GM23338 (cell line): Measurements from ENCODE around the gene GJB4. TPM values are rescaled to one million over a fixed set of nuclear protein-coding genes. Genes with fewer than 3 reads are reported as not detected.
"Not testable (repeated sequence)": the region's sequence is repeated elsewhere in the genome, so short reads cannot be mapped to it uniquely, and the experiment has no call there.

Source experiments
- ATAC-seq: fragments of 200-7000 bp; cut with Tn5 transposase; 3 replicates; pipeline ENCODE4 v1.9.1; 2020
- DNase-seq: peaks from one replicate; pipeline ENCODE4 v3.0.0-alpha.2; 2015; ENCODE audit warnings: low spot score
- H2AFZ ChIP-seq: fragments of 200-600 bp; sonication (generic); 2 replicates; pipeline ENCODE4 v1.8.0; 2016; ENCODE audit warnings: antibody characterized with exemption, mild to moderate bottlenecking, moderate library complexity
- H3F3A ChIP-seq: fragments of 200-600 bp; sonication (generic); replicated peaks from 2 replicates; pipeline ENCODE4 v1.8.0; 2017; ENCODE audit warnings: antibody characterized with exemption, mixed run types, low read depth
- H3K27ac ChIP-seq: fragments of 200-600 bp; sonication (generic); 2 replicates; pipeline ENCODE4 v1.6.1; 2016; ENCODE audit warnings: low read depth
- H3K27me3 ChIP-seq: fragments of 200-600 bp; sonication (generic); 2 replicates; pipeline ENCODE4 v1.8.0; 2016; ENCODE audit warnings: mild to moderate bottlenecking, mixed run types, moderate library complexity; ENCODE audit not compliant: insufficient read depth
- H3K36me3 ChIP-seq: fragments of 200-600 bp; sonication (generic); 2 replicates; pipeline ENCODE4 v1.8.0; 2016; ENCODE audit warnings: mild to moderate bottlenecking; ENCODE audit not compliant: insufficient read depth
- H3K4me1 ChIP-seq: fragments of 200-600 bp; sonication (generic); 2 replicates; pipeline ENCODE4 v1.8.0; 2016; ENCODE audit warnings: mild to moderate bottlenecking, moderate library complexity; ENCODE audit not compliant: insufficient read depth
- H3K4me2 ChIP-seq: fragments of 200-600 bp; sonication (generic); 2 replicates; pipeline ENCODE4 v1.7.1; 2017; ENCODE audit warnings: mixed run types
- H3K4me3 ChIP-seq: fragments of 200-600 bp; sonication (generic); 2 replicates; pipeline ENCODE4 v1.6.1; 2016; ENCODE audit warnings: mixed run types
- H3K79me2 ChIP-seq: fragments of 200-600 bp; sonication (generic); replicated peaks from 2 replicates; pipeline ENCODE4 v1.8.0; 2017; ENCODE audit warnings: mild to moderate bottlenecking; ENCODE audit not compliant: insufficient read depth
- H3K9me2 ChIP-seq: fragments of 200-600 bp; sonication (generic); 2 replicates; pipeline ENCODE4 v1.8.0; 2017; ENCODE audit not compliant: insufficient read depth
- H4K20me1 ChIP-seq: fragments of 200-600 bp; sonication (generic); replicated peaks from 2 replicates; pipeline ENCODE4 v1.8.0; 2017; ENCODE audit warnings: mild to moderate bottlenecking; ENCODE audit not compliant: insufficient read depth
- H3K27ac Mint-ChIP-seq: 2 replicates; pipeline ENCODE4 v1.8.0; 2020; ENCODE audit warnings: inconsistent platforms, mild to moderate bottlenecking, moderate library complexity, mixed read lengths
- H3K27me3 Mint-ChIP-seq: 3 replicates; pipeline ENCODE4 v1.8.0; 2022; ENCODE audit warnings: low read depth, mild to moderate bottlenecking, moderate library complexity, mixed read lengths, inconsistent platforms; ENCODE audit not compliant: insufficient read depth, poor library complexity
- H3K36me3 Mint-ChIP-seq: 3 replicates; pipeline ENCODE4 v1.8.0; 2021; ENCODE audit warnings: low read depth, mild to moderate bottlenecking, inconsistent platforms, moderate library complexity, mixed read lengths
- H3K4me1 Mint-ChIP-seq: 3 replicates; pipeline ENCODE4 v1.8.0; 2020; ENCODE audit warnings: mild to moderate bottlenecking, inconsistent platforms, mixed read lengths
- H3K4me3 Mint-ChIP-seq: 3 replicates; pipeline ENCODE4 v1.8.0; 2021; ENCODE audit warnings: moderate library complexity, mild to moderate bottlenecking, inconsistent platforms, mixed read lengths
- H3K9me3 Mint-ChIP-seq: 3 replicates; pipeline ENCODE4 v1.8.0; 2020; ENCODE audit warnings: moderate library complexity, mild to moderate bottlenecking, inconsistent platforms, mixed read lengths
- CTCF ChIP-seq, 2 experiments: fragments of 200-600 bp in 1 of 2; sonication (generic) in 1 of 2; conservative IDR thresholded peaks; 2 replicates each; pipeline versions ENCODE4 v1.5.1 to v1.6.1; 2016 to 2017; ENCODE audit warnings: antibody characterized with exemption in 2 of 2, low read depth in 2 of 2, mild to moderate bottlenecking in 2 of 2, moderate library complexity in 1 of 2
- ETS1 ChIP-seq: IDR thresholded peaks from 2 replicates; pipeline ENCODE4 v1.6.1; 2016; ENCODE audit warnings: antibody characterized with exemption
- EZH2 ChIP-seq: fragments of 200-600 bp; sonication (generic); IDR thresholded peaks from one replicate; pipeline ENCODE4 v1.8.0; 2017; ENCODE audit warnings: antibody characterized with exemption, mild to moderate bottlenecking, low read depth; ENCODE audit not compliant: unreplicated experiment
- POLR2AphosphoS5 ChIP-seq: IDR thresholded peaks from 2 replicates; pipeline ENCODE4 v1.6.1; 2016; ENCODE audit warnings: antibody characterized with exemption, low read depth
- STAT1 ChIP-seq: IDR thresholded peaks from one replicate; pipeline ENCODE4 v1.6.1; 2016; ENCODE audit warnings: antibody characterized with exemption; ENCODE audit not compliant: unreplicated experiment
- ZNF114 ChIP-seq: fragments of 250-450 bp; sonication (Bioruptor Pico); IDR thresholded peaks from 2 replicates; pipeline ENCODE4 v1.5.0; 2020; ENCODE audit warnings: mild to moderate bottlenecking, moderate library complexity
- ZNF331 ChIP-seq: fragments of 250-450 bp; sonication (Bioruptor Pico); IDR thresholded peaks from 2 replicates; pipeline ENCODE4 v1.5.0; 2020; ENCODE audit warnings: low read depth, mild to moderate bottlenecking, moderate library complexity
- ZNF462 ChIP-seq: fragments of 250-450 bp; sonication (Bioruptor Pico); IDR thresholded peaks from 2 replicates; pipeline ENCODE4 v1.5.0; 2020; ENCODE audit warnings: mild to moderate bottlenecking, moderate library complexity
- polyA plus RNA-seq: library from polyadenylated mRNA; unstranded; fragments of >200 nt; fragmentation: Nextera tagmentation; extraction: Ambion mirVana; gene quantifications from 2 replicates; pipeline ENCODE4 v1.2.1, GENCODE V29; 2016
- total RNA-seq: library from RNA; depleted of rRNA; stranded (reverse); fragments of >200 nt; shearing (Covaris generic); gene quantifications from 2 replicates; pipeline ENCODE4 v1.2.3, GENCODE V29; 2014
- TF ChIP-seq, protein P1 (sequence below): IDR thresholded peaks from one replicate; pipeline ENCODE4 v1.6.1; 2018; ENCODE audit warnings: antibody characterized with exemption; ENCODE audit not compliant: unreplicated experiment

GJB4 gene
- total and polyA plus RNA-seq, 2 experiments from 2014 or later = 0.07 TPM; not detected in 1

DNA sequence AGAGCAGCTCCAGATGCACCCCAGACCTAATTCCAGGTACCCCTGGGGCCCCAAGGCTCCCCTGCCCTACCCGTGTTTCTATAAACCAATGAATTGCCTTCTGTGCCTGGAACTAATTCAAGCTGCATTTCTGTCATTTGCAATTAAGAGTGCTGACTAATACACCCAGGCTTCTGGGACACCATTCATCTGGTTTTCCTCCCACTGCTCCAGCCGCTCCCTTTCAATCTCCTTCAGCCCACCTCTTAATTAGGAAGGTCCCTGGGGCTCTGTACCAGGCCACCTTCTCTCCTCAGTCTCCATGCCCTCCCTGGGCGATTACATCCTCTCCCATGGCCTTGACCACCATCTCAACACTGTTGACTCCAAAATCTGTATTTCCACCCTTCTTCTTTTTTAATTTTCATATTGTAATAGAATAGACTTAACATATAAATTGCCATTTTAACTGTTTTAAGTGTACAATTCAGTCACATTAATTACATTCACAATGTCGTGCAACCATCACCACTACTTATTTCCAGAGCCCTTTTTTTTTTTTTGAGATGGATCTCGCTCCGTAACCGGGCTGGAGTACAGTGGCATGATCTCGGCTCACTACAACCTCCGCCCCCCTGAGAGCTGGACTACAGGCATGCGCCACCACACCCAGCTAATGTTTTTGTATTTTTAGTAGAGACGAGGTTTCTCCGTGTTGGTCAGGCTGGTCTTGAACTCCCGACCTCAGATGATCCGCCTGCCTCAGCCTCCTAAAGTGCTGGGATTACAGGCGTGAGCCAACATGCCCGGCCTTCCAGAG lies 12.2 kb downstream of the GJB4 start:
- DNase-seq (no peak), ATAC-seq (no peak)
- H3K4me3 ChIP-seq = no peak overlapping the region
- Mint-ChIP-seq H3K36me3 (no peaks in the 10 kb centered on the region), H3K4me1 (peaks cover 2% of the 10 kb centered on the region; the same call in 1 of the 3 replicates), H3K4me3 (no peak overlapping the region), H3K27ac (no peak overlapping the region), H3K27me3 (no peaks in the 10 kb centered on the region), H3K9me3 (no peaks in the 10 kb centered on the region)
- TF ChIP-seq STAT1 = no peak
- TF ChIP-seq EZH2 = no peak
- TF ChIP-seq ZNF331 = no peak
- no peak for TF ChIP-seq ZNF462 (CRISPR knock-in tag)
- TF ChIP-seq POLR2AphosphoS5 = no peak
- no peak for TF ChIP-seq ZNF114 (CRISPR knock-in tag)
- TF ChIP-seq ETS1 = no peak
- TF ChIP-seq, protein P1, sequence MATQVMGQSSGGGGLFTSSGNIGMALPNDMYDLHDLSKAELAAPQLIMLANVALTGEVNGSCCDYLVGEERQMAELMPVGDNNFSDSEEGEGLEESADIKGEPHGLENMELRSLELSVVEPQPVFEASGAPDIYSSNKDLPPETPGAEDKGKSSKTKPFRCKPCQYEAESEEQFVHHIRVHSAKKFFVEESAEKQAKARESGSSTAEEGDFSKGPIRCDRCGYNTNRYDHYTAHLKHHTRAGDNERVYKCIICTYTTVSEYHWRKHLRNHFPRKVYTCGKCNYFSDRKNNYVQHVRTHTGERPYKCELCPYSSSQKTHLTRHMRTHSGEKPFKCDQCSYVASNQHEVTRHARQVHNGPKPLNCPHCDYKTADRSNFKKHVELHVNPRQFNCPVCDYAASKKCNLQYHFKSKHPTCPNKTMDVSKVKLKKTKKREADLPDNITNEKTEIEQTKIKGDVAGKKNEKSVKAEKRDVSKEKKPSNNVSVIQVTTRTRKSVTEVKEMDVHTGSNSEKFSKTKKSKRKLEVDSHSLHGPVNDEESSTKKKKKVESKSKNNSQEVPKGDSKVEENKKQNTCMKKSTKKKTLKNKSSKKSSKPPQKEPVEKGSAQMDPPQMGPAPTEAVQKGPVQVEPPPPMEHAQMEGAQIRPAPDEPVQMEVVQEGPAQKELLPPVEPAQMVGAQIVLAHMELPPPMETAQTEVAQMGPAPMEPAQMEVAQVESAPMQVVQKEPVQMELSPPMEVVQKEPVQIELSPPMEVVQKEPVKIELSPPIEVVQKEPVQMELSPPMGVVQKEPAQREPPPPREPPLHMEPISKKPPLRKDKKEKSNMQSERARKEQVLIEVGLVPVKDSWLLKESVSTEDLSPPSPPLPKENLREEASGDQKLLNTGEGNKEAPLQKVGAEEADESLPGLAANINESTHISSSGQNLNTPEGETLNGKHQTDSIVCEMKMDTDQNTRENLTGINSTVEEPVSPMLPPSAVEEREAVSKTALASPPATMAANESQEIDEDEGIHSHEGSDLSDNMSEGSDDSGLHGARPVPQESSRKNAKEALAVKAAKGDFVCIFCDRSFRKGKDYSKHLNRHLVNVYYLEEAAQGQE = no peak
- TF ChIP-seq CTCF (conservative IDR thresholded peaks at IDR 0.05; ENCODE audit: low read depth in 2 of 2) = no peak
- no peaks in the 10 kb centered on the region for H3K9me2 ChIP-seq
- H3K27ac ChIP-seq = no peak overlapping the region
- no peaks in the 10 kb centered on the region for H3K36me3 ChIP-seq
- no peak overlapping the region for H2AFZ ChIP-seq
- H3K4me2 ChIP-seq = no peak overlapping the region
- no peaks in the 10 kb centered on the region for H3K27me3 ChIP-seq
- no peaks in the 10 kb centered on the region for H3K79me2 ChIP-seq
- peaks cover 3% of the 10 kb centered on the region; the same call in 1 of the 2 replicates for H3K4me1 ChIP-seq
- no peaks in the 10 kb centered on the region for H3F3A ChIP-seq
- no peaks in the 10 kb centered on the region for H4K20me1 ChIP-seq

GRCh38 chr1:34773114-34773513 lies 13.6 kb downstream of the GJB4 start:
- not testable (repeated sequence) for H3K9me3 Mint-ChIP-seq, H3K9me2 ChIP-seq, DNase-seq, H3K4me3 Mint-ChIP-seq, H3K4me1 ChIP-seq, H3K36me3 ChIP-seq, H3K27ac ChIP-seq, H3K27me3 Mint-ChIP-seq, H3K4me3 ChIP-seq, H4K20me1 ChIP-seq, H3K27ac Mint-ChIP-seq, H3K79me2 ChIP-seq, H3K4me2 ChIP-seq, H3K4me1 Mint-ChIP-seq, ATAC-seq, H3F3A ChIP-seq, H3K36me3 Mint-ChIP-seq, H3K27me3 ChIP-seq, H2AFZ ChIP-seq
